HG02852 (cell line): ENCODE measurements around the gene RPGRIP1.
A peak's percentile ranks its signal among the peaks of the same experiment; 100 is the strongest.
"Not testable (repeated sequence)": the region's sequence is repeated elsewhere in the genome, so short reads cannot be mapped to it uniquely, and the experiment has no call there.

Experiments used
- ATAC-seq: cut with Tn5 transposase; IDR thresholded peaks from one replicate; pipeline ENCODE4 v1.9.1; 2021; ENCODE audit warnings: mild to moderate bottlenecking, moderate library complexity; ENCODE audit not compliant: unreplicated experiment

The RPGRIP1 gene

DNA sequence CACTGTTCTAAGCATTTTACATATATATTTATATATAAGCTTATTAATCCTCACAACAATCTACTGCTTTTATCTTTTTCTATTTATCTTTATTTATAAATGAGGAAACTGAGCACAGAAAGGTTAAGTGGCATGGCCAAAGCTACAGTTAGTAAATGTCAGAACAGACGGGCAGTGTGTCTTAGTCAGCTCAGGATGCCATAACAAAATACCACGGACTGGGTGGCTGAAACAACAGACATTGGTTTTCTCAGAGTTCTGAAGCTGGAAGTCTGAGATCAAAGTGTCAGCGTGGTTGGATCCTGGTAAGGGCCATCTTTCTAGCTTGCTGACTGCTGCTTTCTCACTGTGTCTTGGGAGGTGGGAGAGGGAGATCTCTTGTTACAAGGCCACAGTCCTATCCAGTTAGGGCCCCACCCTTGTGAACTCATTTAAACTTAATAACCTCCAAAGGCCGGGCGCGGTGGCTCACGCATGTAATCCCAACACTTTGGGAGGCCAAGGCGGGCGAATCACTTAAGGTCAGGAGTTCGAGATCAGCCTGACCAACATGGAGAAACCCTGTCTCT is 19.8 kb downstream of the RPGRIP1 start:
- ATAC-seq, result no peak

DNA sequence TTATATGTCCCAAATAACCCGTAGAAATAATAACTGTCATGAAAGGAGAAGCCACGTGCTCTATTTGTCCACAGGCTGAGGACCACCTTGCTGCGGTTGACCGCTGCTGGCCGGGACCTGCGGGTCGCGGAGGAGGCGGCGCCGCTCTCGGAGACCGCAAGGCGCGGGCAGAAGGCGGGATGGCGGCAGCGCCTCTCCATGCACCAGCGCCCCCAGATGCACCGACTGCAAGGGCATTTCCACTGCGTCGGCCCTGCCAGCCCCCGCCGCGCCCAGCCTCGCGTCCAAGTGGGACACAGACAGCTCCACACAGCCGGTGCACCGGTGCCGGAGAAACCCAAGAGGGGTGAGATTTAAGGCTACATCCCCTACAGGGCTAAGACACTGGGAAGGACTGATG is 21.0 kb downstream of the RPGRIP1 start:
- ATAC-seq, result no peak

DNA sequence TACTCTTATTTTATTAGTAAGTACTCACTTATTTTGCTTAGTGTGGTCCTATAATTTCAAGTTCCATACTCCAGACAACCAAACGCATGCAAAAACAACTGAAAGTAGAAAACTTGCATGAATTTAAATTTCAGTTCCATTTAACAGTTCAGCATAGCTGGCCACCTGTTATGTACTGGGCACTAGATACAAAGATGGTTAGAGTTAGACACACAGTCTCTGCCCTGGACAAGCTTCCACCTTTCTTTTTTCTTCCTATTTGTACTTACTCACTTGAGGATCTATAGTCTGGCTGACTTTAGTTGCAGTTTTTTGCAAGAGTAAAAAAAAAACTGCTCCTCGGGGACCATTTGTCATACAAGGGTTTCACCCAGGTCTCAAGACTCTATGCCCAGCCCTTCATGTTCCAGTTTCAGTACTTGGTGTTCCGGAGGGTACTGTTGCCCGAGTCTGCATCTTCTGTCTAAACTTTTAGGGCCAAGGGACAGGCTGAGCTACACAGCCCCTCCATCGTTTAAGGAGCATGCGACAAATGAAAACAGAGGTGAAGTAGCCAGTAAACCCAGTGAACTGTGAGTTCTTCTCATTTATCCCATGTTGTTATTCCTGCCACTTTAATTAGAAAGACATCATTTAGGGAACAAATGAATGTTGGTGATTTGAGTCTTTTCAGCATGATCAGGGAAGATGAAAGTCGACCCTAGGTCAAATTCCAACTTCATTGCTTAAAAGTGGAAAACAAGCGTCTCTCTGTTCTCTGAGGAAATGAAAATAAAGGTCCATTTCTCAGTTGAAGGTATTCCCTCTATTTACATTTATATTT is 22.3 kb downstream of the RPGRIP1 start:
- no peak for ATAC-seq

DNA sequence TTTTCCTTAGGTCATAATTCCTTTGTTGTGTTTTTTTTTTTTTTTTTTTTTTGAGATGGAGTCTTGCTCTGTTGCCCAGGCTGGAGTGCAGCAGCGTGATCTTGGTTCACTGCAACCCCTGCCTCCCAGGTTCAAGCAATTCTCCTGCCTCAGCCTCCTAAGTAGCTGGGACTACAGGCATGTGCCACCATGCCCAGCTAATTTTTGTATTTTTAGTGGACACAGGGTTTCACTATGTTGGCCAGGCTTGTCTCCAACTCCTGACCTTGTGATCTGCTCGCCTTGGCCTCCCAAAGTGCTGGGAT is 22.9 kb downstream of the RPGRIP1 start:
- not testable (repeated sequence) for ATAC-seq

- ATAC-seq, result no peak
Observed at GRCh38 chr14:21307637-21308036, 27.8 kb downstream of the RPGRIP1 start.

DNA sequence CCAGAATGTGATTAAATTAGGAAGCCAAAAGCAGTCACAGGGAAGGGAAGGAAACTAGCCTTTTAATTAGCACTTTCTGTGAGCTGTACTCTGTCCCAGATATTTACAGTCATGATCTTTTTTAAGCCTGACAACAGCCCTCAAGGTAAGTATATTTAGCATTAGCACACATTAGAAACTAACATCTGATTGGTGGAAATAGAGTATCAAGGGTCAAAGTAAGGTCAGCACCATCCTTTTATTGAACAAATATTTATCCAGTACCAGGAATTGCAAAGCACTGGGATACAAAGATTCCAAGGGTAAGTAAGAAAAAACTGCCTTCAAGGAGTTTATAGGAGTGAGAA is 28.2 kb downstream of the RPGRIP1 start:
- ATAC-seq, result peak; percentile 27

DNA sequence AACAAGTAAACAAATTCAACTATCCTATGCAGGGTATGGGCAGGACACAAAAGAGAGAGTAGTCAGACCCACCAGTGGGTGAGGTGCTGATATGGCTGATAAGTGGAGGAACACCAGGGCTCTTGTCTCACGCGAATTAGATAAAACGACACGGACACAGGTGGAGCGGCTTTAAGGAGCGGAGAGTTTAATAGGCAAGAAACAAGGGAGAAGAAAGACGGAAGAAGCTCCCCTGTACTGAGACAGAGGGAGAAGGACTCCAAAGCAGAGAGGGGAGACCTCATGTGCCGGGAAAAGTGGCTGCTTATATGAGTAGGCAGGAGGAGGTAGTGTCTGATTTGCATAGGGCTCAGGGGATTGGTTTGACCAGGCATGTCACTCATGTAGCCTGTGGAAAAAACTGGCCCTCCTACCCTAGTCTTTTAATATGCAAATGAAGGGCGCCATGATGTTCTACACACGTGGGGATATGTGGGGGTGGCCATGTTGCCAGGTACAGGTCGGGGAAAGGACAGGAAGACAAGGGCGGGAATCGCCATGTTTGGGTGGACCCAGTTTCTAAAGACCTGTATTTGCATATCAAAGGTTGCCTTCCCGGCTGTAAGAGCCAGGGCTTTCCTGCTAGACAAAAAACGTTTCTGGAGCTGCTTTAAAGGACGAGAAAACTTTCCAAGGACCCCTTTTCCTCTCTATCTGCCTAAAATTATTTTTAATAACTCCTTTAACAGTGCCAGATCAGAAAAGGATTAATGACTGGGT is 28.8 kb downstream of the RPGRIP1 start:
- peak; percentile 83 for ATAC-seq

DNA sequence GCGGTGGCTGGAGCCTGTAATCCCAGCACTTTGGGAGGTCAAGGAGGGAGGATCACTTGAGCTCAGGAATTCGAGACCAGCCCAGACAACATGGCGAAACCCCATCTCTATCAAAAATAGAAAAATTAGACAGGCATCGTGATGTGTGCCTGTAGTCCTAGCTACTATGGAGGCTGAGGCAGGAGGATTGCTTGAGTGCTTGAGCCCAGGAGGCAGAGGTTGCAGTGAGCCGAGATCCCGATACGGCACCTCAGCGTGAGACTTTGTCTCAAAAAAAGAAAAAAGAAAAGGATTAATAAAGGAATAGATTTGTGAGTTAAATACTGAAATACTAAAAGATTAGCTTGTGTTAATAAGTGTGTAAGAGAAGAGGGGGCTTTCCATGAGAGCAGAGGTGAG is 29.4 kb downstream of the RPGRIP1 start:
- no peak for ATAC-seq

DNA sequence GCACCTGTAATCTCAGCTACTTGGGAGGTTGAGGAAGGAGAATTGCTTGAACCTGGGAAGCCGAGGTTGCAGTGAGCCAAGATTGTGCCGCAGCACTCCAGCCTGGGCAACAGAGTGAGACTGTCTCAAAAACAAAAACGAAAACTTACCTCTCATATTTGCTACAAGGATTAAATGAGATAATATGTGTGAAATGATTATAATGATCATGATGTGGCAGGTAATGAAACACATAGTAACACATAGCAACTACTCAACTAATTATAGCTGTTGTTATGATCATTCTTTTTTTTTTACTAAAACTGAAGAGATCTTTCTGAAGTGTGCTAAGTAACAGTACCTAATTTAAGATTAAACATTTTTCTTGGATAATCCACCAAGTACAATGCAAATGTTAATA is 30.1 kb downstream of the RPGRIP1 start:
- ATAC-seq, result no peak

- ATAC-seq, result no peak
Observed at GRCh38 chr14:21311614-21312013, 31.7 kb downstream of the RPGRIP1 start.

DNA sequence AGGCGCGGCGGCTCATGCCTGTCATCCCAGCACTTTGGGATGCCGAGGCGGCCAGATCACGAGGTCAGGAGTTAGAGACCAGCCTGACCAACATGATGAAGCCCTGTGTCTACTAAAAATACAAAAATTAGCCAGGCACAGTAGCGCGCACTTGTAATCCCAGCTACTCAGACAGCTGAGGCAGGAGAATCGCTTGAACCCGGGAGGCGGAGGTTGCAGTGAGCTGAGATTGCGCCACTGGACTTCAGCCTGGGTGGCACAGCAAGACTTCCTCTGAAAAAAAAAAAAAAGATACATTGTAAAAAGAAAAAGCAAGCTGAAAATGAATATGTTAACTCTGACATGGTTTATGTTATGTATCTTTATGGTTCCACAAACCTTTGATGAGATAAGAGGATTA is 33.6 kb downstream of the RPGRIP1 start:
- no peak for ATAC-seq

DNA sequence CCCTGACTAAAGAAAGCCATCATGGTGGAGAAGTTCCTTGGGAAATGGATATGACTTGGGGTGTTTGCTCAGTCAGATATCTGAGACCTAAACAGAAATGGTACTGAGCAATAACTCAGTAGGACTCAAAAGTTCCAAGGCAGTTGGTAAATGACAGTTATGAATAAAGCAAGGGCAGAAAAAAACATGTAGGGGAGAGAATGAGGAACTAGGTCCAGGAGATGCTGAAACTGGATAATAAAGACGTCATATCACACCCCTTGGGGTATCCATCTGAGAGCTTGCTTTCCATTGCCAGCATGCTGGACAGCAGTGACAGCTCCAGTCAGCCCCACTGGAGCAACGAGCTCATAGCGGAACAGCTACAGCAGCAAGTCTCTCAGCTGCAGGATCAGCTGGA is 37.5 kb downstream of the RPGRIP1 start:
- peak; percentile 44 for ATAC-seq

DNA sequence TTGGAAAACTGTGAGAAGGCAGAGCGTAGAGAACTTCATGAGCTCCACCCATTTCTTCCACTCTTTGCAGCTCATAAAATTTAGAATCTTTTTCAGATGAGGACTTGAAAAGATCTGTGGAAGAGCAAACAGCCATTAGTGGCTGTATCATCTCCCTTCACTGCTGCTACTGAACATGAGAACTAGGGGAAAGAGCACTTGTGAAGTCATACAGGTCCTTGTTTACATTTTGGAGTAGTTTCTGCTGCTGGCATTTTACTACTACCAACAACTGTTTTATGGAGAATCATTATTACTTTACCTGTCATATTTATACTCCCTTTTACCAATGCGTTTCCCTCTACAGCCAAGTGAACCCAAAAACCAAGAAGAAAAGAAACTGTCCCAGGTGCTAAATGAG is 41.0 kb downstream of the RPGRIP1 start:
- no peak for ATAC-seq

GRCh38 chr14:21322716-21323115 is 42.8 kb downstream of the RPGRIP1 start:
- no peak for ATAC-seq

- ATAC-seq, result no peak
Observed at GRCh38 chr14:21326972-21327371, 47.1 kb downstream of the RPGRIP1 start.
